ENCODE results near the gene DHRS9.

The DHRS9 gene

DNA sequence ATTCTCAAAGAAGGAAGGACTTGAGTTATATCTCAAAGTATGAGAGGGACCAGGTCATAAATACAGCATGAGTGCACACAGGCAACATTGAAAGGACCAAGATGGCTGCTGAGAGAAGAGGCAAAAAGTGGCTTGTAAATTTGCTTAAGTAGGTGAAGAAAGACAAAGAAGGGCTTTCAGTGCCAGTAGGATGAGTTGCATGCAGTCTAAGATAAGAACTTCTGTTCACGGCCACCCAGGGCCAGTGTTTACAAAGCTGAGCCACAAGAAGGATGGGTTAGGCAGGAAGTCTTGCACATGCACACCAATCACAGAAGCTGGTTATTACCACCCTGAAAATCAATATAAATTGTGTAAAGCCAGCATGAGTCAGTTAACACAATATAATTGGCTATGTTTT lies 35.1 kb upstream of the DHRS9 start:
- H3K9me3 ChIP-seq (ENCODE audit: insufficient read depth, low read depth, low read length), result 0 out of 2 replicates have a peak, but pooled peaks cover 4% of the 10 kb centered on the region
- H3K4me2 ChIP-seq (ENCODE audit: low read depth, low read length, poor library complexity, severe bottlenecking), result peak overlapping the region; percentile 5
- no peaks in the 10 kb centered on the region for H3K79me2 ChIP-seq (ENCODE audit: insufficient read depth, low read length)
- no peaks in the 10 kb centered on the region for H3F3A ChIP-seq (ENCODE audit: low read depth)
- H2AFZ ChIP-seq (ENCODE audit: low read length), result peak overlapping the region; percentile 83
- H3K9ac ChIP-seq (ENCODE audit: low read depth, low read length, poor library complexity, severe bottlenecking), result no peak overlapping the region
- no peak for TF ChIP-seq EZH2phosphoT487 (IDR thresholded peaks at IDR 0.05; ENCODE audit: borderline replicate concordance)
- TF ChIP-seq, protein P1, sequence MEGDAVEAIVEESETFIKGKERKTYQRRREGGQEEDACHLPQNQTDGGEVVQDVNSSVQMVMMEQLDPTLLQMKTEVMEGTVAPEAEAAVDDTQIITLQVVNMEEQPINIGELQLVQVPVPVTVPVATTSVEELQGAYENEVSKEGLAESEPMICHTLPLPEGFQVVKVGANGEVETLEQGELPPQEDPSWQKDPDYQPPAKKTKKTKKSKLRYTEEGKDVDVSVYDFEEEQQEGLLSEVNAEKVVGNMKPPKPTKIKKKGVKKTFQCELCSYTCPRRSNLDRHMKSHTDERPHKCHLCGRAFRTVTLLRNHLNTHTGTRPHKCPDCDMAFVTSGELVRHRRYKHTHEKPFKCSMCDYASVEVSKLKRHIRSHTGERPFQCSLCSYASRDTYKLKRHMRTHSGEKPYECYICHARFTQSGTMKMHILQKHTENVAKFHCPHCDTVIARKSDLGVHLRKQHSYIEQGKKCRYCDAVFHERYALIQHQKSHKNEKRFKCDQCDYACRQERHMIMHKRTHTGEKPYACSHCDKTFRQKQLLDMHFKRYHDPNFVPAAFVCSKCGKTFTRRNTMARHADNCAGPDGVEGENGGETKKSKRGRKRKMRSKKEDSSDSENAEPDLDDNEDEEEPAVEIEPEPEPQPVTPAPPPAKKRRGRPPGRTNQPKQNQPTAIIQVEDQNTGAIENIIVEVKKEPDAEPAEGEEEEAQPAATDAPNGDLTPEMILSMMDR (conservative IDR thresholded peaks at IDR 0.05; ENCODE audit: low read length), result no peak
- H3K4me1 ChIP-seq (ENCODE audit: insufficient read depth, low read length, poor library complexity, severe bottlenecking), result peaks cover 20% of the 10 kb centered on the region
- no peaks in the 10 kb centered on the region for H3K27me3 ChIP-seq (ENCODE audit: insufficient read depth, low read length, poor library complexity, severe bottlenecking)
- H3K4me3 ChIP-seq (ENCODE audit: low read length, poor library complexity, severe bottlenecking), result no peak overlapping the region
- no peaks in the 10 kb centered on the region for H3K9me2 ChIP-seq (replicated peaks; ENCODE audit: low read depth, low read length)
- no peaks in the 10 kb centered on the region for H4K20me1 ChIP-seq (ENCODE audit: insufficient read depth, low read length, poor library complexity, severe bottlenecking)
- H3K36me3 ChIP-seq (ENCODE audit: insufficient read depth, low read length), result no peaks in the 10 kb centered on the region

GRCh38 chr2:169034984-169035544 lies 34.3 kb upstream of the DHRS9 start:
- Histone ChIP-seq H2AFZ (ENCODE audit: low read length) (peak overlapping the region; percentile 83; the same call in 1 of the 2 replicates), H4K20me1 (ENCODE audit: insufficient read depth, low read length, poor library complexity, severe bottlenecking) (no peaks in the 10 kb centered on the region), H3K4me1 (ENCODE audit: insufficient read depth, low read length, poor library complexity, severe bottlenecking) (peaks cover 23% of the 10 kb centered on the region), H3K36me3 (ENCODE audit: insufficient read depth, low read length) (no peaks in the 10 kb centered on the region), H3K79me2 (ENCODE audit: insufficient read depth, low read length) (no peaks in the 10 kb centered on the region), H3K27me3 (ENCODE audit: insufficient read depth, low read length, poor library complexity, severe bottlenecking) (no peaks in the 10 kb centered on the region), H3K4me3 (ENCODE audit: low read length, poor library complexity, severe bottlenecking) (no peak overlapping the region), H3K4me2 (ENCODE audit: low read depth, low read length, poor library complexity, severe bottlenecking) (peak overlapping the region; percentile 5), H3F3A (ENCODE audit: low read depth) (no peaks in the 10 kb centered on the region), H3K9ac (ENCODE audit: low read depth, low read length, poor library complexity, severe bottlenecking) (no peak overlapping the region), H3K9me3 (ENCODE audit: insufficient read depth, low read depth, low read length) (0 out of 2 replicates have a peak, but pooled peaks cover 4% of the 10 kb centered on the region), H3K9me2 (replicated peaks; ENCODE audit: low read depth, low read length) (no peaks in the 10 kb centered on the region)
- TF ChIP-seq, protein P1 (conservative IDR thresholded peaks at IDR 0.05; ENCODE audit: low read length), result no peak
- no peak for TF ChIP-seq EZH2phosphoT487 (IDR thresholded peaks at IDR 0.05; ENCODE audit: borderline replicate concordance)

DNA sequence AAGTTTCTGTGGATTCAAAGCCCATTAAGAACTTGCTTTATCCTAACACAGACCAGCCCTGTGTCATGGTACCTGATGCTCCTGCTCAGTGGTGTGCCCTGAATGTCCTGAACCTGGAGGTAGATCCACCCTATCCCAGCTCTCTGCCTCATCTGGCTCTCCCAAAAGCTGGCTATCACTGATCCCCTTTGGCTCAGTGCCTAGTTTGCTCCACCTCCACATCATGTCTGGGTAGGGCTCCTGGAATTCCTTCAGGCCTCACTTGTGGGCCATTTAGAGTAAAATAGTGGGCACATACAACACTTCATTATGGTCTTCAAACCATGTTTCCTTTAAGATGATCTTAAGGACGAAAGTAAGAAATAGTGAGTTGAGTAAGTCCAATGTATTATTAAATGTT lies 33.5 kb upstream of the DHRS9 start:
- Histone ChIP-seq H3K4me2 (ENCODE audit: low read depth, low read length, poor library complexity, severe bottlenecking) (no peak overlapping the region), H4K20me1 (ENCODE audit: insufficient read depth, low read length, poor library complexity, severe bottlenecking) (no peaks in the 10 kb centered on the region), H3K36me3 (ENCODE audit: insufficient read depth, low read length) (no peaks in the 10 kb centered on the region), H3K9ac (ENCODE audit: low read depth, low read length, poor library complexity, severe bottlenecking) (no peak overlapping the region), H3K9me2 (replicated peaks; ENCODE audit: low read depth, low read length) (no peaks in the 10 kb centered on the region), H3K27me3 (ENCODE audit: insufficient read depth, low read length, poor library complexity, severe bottlenecking) (no peaks in the 10 kb centered on the region), H3K4me1 (ENCODE audit: insufficient read depth, low read length, poor library complexity, severe bottlenecking) (peaks cover 32% of the 10 kb centered on the region), H3F3A (ENCODE audit: low read depth) (no peaks in the 10 kb centered on the region), H3K4me3 (ENCODE audit: low read length, poor library complexity, severe bottlenecking) (no peak overlapping the region), H3K79me2 (ENCODE audit: insufficient read depth, low read length) (no peaks in the 10 kb centered on the region), H3K9me3 (ENCODE audit: insufficient read depth, low read depth, low read length) (0 out of 2 replicates have a peak, but pooled peaks cover 4% of the 10 kb centered on the region), H2AFZ (ENCODE audit: low read length) (no peak overlapping the region)
- no peak for TF ChIP-seq EZH2phosphoT487 (IDR thresholded peaks at IDR 0.05; ENCODE audit: borderline replicate concordance)
- TF ChIP-seq, protein P1 (conservative IDR thresholded peaks at IDR 0.05; ENCODE audit: low read length), result no peak
